HG02970 (cell line): ENCODE results near the gene MACROD2.

Experiments used
- ATAC-seq: cut with Tn5 transposase; IDR thresholded peaks from one replicate; pipeline ENCODE4 v1.9.1; 2021; ENCODE audit warnings: mild to moderate bottlenecking, moderate library complexity, moderate number of reproducible peaks; ENCODE audit not compliant: unreplicated experiment, low FRiP score

The MACROD2 gene

GRCh38 chr20:16100767-16101166 lies 2105.5 kb downstream of the MACROD2 start:
- no peak for ATAC-seq
